Fibroblast of skin of left biceps (primary cell): ENCODE data around the gene PSMD11.
"Not testable (repeated sequence)": the region's sequence is repeated elsewhere in the genome, so short reads cannot be mapped to it uniquely, and the experiment has no call there.

Experiments used
- DNase-seq, 2 experiments: peaks; one replicate each; pipeline ENCODE4 v3.0.0-alpha.2; 2013; ENCODE audit warnings: low read depth in 2 of 2

Gene PSMD11

GRCh38 chr17:32444301-32445073 is at the start of gene PSMD11:
TSS of gene PSMD11 (plus strand) at chr17:32444510. CDS start at chr17:32444524, 14 bp downstream.
- DNase-seq, result peak; percentile 91

- no peak for DNase-seq
Observed at GRCh38 chr17:32396343-32396742, 48.0 kb upstream of the PSMD11 start.

GRCh38 chr17:32398946-32399345 is 45.4 kb upstream of the PSMD11 start:
- DNase-seq, result no peak

GRCh38 chr17:32410085-32410484 is 34.2 kb upstream of the PSMD11 start:
- not testable (repeated sequence) for DNase-seq

GRCh38 chr17:32426894-32427293 is 17.4 kb upstream of the PSMD11 start:
- DNase-seq, result no peak

GRCh38 chr17:32429598-32429997 is 14.7 kb upstream of the PSMD11 start:
- DNase-seq, result no peak

- DNase-seq, result no peak
Observed at GRCh38 chr17:32440722-32441121, 3.6 kb upstream of the PSMD11 start.

- DNase-seq, result no peak
Observed at GRCh38 chr17:32441886-32442285, 2.4 kb upstream of the PSMD11 start.

- no peak for DNase-seq
Observed at GRCh38 chr17:32443827-32444300, 446 bp upstream of the PSMD11 start.

- no peak for DNase-seq
Observed at GRCh38 chr17:32445074-32445415, 735 bp downstream of the PSMD11 start.

GRCh38 chr17:32445497-32445896 is 1.2 kb downstream of the PSMD11 start:
- no peak for DNase-seq

- no peak for DNase-seq
Observed at GRCh38 chr17:32445971-32446370, 1.7 kb downstream of the PSMD11 start.

GRCh38 chr17:32446949-32447348 is 2.6 kb downstream of the PSMD11 start:
- DNase-seq, result no peak

- DNase-seq, result no peak
Observed at GRCh38 chr17:32449963-32450362, 5.7 kb downstream of the PSMD11 start.

- not testable (repeated sequence) for DNase-seq
Observed at GRCh38 chr17:32450379-32450778, 6.1 kb downstream of the PSMD11 start.

GRCh38 chr17:32451879-32452278 is 7.6 kb downstream of the PSMD11 start:
- no peak for DNase-seq

GRCh38 chr17:32452281-32452680 is 8.0 kb downstream of the PSMD11 start:
- no peak for DNase-seq

- no peak for DNase-seq
Observed at GRCh38 chr17:32453370-32453769, 9.1 kb downstream of the PSMD11 start.

GRCh38 chr17:32458371-32458770 is 14.1 kb downstream of the PSMD11 start:
- no peak for DNase-seq

- no peak for DNase-seq
Observed at GRCh38 chr17:32460054-32460453, 15.7 kb downstream of the PSMD11 start.

GRCh38 chr17:32461498-32461852 is 17.2 kb downstream of the PSMD11 start:
- DNase-seq, result no peak

- no peak for DNase-seq
Observed at GRCh38 chr17:32461853-32462617, 17.7 kb downstream of the PSMD11 start.

- DNase-seq, result no peak
Observed at GRCh38 chr17:32463304-32463703, 19.0 kb downstream of the PSMD11 start.
